Neutrophil (primary cell): ENCODE measurements around the gene NEDD4L.

Source experiments
- H3K27ac ChIP-seq: fragments of 200-600 bp; sonication (generic); 2 replicates; pipeline ENCODE4 v1.5.1; 2016; ENCODE audit warnings: mild to moderate bottlenecking, moderate library complexity
- H3K27me3 ChIP-seq: fragments of 200-600 bp; sonication (generic); 2 replicates; pipeline ENCODE4 v1.6.0; 2016; ENCODE audit warnings: mild to moderate bottlenecking
- H3K36me3 ChIP-seq: fragments of 200-600 bp; sonication (generic); 2 replicates; pipeline ENCODE4 v1.5.1; 2017
- H3K4me1 ChIP-seq, 2 experiments: fragments of 200-600 bp in 1 of 2; sonication (generic) in 1 of 2; 1 replicate in 1 of 2; 2 replicates in 1 of 2; pipeline versions ENCODE4 v1.5.1 to v1.6.1; 2013 to 2016; ENCODE audit warnings: low read depth in 1 of 2, low read length in 1 of 2, mild to moderate bottlenecking in 1 of 2, moderate library complexity in 1 of 2; ENCODE audit not compliant: control insufficient read depth in 1 of 2, insufficient read depth in 1 of 2
- H3K4me3 ChIP-seq, 2 experiments: fragments of 200-600 bp in 1 of 2; sonication (generic) in 1 of 2; 1 replicate in 1 of 2; 2 replicates in 1 of 2; pipeline ENCODE4 v1.5.1; 2013 to 2016; ENCODE audit warnings: low read depth in 1 of 2, low read length in 1 of 2, mild to moderate bottlenecking in 1 of 2, moderate library complexity in 1 of 2
- H3K9me3 ChIP-seq: fragments of 200-600 bp; sonication (generic); 2 replicates; pipeline ENCODE4 v1.5.1; 2016
- TF ChIP-seq, protein P1 (sequence below): fragments of 200-600 bp; sonication (generic); IDR thresholded peaks from 2 replicates; pipeline ENCODE4 v1.5.1; 2016; ENCODE audit warnings: antibody characterized with exemption

Gene NEDD4L

DNA sequence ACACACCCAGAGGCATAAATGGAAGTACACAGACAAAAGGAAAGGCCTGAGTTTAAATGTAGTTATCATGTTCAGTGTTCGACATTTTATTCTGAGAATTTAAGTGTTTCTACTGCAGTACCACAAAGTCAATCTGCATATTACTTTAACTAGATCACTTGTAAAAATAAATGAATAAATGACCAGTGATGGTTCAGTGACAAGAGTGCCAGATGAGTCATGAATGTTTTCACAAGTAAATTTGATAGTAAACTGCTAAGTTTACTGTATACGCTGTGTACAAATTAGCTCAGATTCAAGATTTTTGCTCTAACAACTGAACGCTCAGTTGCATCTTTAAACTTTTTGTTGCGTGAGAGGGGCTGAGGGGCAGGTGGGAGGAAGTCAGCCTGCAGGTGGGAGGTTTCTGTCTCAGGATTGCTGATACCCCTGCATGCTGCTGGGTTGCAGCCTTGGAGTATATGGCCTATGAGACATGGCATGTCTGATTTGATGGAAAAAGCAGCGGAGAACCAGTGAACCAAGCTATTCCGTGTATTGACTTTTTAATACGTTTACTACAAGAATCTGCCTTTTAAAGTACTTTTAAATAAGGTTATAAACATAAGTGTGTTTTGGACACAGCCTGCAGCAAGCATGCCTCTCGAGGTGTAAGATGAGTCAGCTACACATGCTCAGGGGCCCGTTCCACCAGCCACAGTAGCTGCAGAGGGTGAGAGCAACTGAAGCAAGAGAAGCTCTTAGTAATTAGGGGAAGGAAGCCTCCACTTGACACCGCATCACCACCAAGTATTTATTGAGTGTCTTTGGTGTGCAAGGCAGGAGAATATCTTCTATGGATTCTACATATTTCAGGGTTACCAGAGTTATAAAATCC lies 245.1 kb downstream of the NEDD4L start:
- no peaks in the 10 kb centered on the region for H3K9me3 ChIP-seq
- H3K4me1 ChIP-seq = no peaks in the 10 kb centered on the region
- H3K4me3 ChIP-seq = no peak overlapping the region
- TF ChIP-seq, protein P1, sequence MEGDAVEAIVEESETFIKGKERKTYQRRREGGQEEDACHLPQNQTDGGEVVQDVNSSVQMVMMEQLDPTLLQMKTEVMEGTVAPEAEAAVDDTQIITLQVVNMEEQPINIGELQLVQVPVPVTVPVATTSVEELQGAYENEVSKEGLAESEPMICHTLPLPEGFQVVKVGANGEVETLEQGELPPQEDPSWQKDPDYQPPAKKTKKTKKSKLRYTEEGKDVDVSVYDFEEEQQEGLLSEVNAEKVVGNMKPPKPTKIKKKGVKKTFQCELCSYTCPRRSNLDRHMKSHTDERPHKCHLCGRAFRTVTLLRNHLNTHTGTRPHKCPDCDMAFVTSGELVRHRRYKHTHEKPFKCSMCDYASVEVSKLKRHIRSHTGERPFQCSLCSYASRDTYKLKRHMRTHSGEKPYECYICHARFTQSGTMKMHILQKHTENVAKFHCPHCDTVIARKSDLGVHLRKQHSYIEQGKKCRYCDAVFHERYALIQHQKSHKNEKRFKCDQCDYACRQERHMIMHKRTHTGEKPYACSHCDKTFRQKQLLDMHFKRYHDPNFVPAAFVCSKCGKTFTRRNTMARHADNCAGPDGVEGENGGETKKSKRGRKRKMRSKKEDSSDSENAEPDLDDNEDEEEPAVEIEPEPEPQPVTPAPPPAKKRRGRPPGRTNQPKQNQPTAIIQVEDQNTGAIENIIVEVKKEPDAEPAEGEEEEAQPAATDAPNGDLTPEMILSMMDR = no peak
- H3K36me3 ChIP-seq = no peaks in the 10 kb centered on the region
- H3K27ac ChIP-seq = no peak overlapping the region
- no peaks in the 10 kb centered on the region for H3K27me3 ChIP-seq

DNA sequence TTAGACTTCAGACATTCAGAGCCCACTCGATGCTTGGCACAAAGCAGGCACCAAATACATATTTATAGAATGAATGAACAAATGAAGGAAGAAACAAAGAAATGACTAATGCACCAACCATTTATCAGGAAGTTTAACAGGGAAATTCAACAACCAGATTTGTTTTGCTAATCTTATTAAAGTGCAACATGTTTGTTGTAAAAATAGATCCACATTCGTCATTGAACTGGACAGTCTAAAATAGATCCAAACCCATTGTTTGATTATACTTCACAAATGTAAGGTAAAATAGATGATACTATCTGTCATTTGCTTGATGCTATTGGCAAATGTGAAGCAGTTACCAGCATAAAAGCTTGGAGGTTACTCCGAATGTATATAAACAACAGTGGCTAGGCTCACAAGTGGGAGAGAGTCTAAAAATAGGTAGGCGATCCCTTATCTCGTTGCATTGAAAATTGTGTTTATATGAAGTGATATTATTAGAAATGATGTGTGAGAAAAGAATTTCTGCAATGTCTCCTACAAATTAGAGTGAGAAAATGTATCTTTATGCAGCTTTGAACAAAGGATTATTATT lies 246.2 kb downstream of the NEDD4L start:
- H3K4me1 ChIP-seq = no peaks in the 10 kb centered on the region
- H3K4me3 ChIP-seq = no peak overlapping the region
- TF ChIP-seq, protein P1 = no peak
- H3K27me3 ChIP-seq = no peaks in the 10 kb centered on the region
- no peaks in the 10 kb centered on the region for H3K36me3 ChIP-seq
- H3K9me3 ChIP-seq = no peaks in the 10 kb centered on the region
- no peak overlapping the region for H3K27ac ChIP-seq

DNA sequence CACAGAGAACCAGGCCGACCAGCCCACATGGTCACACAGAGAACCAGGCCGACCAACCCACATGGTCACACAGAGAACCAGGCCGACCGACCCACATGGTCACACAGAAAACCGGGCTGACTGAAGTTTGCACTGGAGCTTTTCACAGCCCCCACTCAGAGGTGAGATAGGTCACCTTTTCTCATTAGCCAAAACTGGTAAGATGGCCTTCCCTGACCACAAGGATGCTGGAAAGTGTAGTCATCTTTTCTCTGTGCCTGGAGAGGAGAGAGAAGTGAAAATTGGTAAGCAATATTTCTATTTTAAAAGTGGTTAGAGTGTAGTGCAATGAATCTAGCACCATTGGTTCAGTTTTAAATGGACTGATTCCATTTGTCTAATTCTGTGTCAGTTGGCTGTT lies 247.1 kb downstream of the NEDD4L start:
- no peaks in the 10 kb centered on the region for H3K36me3 ChIP-seq
- no peaks in the 10 kb centered on the region for H3K4me1 ChIP-seq
- H3K9me3 ChIP-seq = no peaks in the 10 kb centered on the region
- TF ChIP-seq, protein P1 = no peak
- no peaks in the 10 kb centered on the region for H3K27me3 ChIP-seq
- H3K4me3 ChIP-seq = no peak overlapping the region
- H3K27ac ChIP-seq = no peak overlapping the region

DNA sequence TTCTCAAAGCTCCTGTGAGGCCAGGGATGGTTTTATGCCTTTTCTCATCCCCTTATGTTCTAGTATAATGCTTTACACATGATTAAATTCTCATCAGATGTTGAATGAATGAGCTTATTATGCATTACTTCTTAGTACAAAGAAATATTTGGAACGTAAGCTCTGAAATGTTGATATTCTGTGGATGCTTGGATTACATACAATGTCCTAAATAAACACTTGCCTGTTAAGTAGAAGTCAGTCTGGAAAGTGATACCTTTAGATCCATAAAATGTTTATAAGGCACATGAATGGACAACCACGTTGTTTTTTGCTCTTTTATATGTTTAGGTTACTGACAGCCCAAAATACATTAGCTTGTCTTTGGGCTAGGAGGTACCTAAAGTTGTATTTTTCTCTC lies 248.6 kb downstream of the NEDD4L start:
- TF ChIP-seq, protein P1 = no peak
- Histone ChIP-seq H3K36me3 (no peaks in the 10 kb centered on the region), H3K27me3 (no peaks in the 10 kb centered on the region), H3K9me3 (no peaks in the 10 kb centered on the region), H3K4me3 (no peak overlapping the region), H3K27ac (no peak overlapping the region), H3K4me1 (no peaks in the 10 kb centered on the region)

DNA sequence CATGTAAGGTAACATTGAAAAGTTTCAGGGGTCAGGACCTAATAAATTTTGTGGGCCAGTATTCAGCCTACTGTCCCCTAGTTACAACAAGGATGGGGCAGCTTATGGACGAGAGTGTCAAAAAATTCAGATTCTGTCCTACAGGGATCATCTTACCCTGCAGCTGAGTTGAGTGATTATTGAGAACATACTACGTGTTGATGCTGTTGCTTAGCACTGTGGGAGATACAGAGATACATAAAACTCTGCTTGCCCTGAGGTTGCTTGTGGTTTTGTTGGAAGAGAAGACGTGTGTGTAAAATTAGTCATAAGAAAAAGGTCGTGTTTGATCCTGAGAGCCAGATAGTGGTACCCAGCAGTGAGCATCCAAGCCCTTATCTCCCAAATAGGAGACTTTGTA lies 253.2 kb downstream of the NEDD4L start:
- TF ChIP-seq, protein P1 = no peak
- no peaks in the 10 kb centered on the region for H3K4me1 ChIP-seq
- H3K4me3 ChIP-seq = no peak overlapping the region
- no peaks in the 10 kb centered on the region for H3K36me3 ChIP-seq
- no peak overlapping the region for H3K27ac ChIP-seq
- H3K27me3 ChIP-seq = no peaks in the 10 kb centered on the region
- H3K9me3 ChIP-seq = no peaks in the 10 kb centered on the region
